CD4-positive, alpha-beta T cell treated with Interleukin-21 for 1 hour (primary cell): ENCODE results near the gene KLF1.
A peak's percentile ranks its signal among the peaks of the same experiment; 100 is the strongest.
"Not testable (repeated sequence)": the region's sequence is repeated elsewhere in the genome, so short reads cannot be mapped to it uniquely, and the experiment has no call there.

Source experiments
- DNase-seq: peaks from one replicate; pipeline ENCODE4 v3.0.0-alpha.2; 2020

The KLF1 gene

DNA sequence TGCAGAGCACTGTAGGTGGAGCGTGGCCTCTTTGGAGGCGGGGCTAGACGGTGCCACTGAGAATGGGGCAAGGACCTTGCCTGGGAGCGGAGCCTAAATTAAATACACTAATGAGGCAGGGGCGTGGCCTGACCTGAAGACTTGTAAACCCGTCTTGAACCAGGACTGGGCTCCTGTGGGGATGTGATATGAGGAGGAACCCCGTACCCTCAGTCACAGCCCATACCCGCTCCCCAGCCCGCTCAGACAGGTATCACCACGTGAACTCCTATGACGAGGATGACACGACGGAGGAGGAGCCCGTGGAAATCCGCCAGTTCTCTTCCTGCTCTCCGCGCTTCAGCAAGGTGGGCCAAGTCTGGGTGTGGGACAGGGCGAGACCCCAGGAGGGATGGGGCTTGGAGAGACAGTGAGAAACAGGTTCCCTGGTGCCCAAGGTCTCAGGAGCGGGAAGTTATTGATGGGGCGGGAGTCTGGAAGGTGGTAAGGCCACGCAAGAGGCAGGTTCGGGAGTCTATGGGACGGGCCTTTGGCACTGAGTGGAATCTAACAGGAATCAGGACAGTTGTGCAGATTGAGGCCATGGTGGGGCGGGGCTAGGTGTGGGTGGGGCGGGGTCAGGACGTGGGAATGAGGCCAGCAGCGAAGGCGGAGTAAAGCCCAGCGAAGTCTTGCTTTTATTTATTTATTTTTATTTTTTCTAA is 20.4 kb downstream of the KLF1 start:
- DNase-seq, result no peak

DNA sequence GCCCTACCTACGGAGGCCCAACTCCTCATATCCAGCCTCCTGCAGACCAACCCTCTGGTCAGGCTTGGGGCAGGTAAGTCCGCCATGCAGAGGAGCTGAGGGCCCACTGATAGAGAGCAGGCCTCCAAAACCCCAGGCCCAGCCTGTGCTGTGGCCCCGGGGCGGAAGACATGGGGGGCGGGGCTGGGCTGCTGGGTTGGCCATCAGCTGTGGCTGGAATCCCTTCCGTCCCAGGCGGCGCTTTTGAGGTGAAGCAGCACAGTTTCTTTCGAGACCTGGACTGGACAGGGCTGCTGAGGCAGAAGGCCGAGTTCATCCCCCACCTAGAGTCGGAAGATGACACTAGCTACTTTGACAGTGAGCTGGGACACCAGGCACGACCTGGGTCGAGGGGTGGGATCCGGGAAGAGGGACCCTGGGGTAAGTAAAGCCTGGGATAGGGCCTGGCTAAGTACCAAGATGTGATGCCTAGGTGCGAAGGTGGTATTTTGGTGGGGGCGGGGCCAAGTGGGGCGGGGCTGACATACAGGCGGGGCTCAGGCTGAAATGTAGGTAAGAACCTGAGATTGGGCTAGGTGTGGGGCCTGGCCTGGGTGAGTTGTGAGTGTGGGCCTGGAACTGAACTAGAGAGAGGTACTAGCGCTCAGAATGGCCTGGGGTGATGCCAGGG is 21.1 kb downstream of the KLF1 start:
- no peak for DNase-seq

DNA sequence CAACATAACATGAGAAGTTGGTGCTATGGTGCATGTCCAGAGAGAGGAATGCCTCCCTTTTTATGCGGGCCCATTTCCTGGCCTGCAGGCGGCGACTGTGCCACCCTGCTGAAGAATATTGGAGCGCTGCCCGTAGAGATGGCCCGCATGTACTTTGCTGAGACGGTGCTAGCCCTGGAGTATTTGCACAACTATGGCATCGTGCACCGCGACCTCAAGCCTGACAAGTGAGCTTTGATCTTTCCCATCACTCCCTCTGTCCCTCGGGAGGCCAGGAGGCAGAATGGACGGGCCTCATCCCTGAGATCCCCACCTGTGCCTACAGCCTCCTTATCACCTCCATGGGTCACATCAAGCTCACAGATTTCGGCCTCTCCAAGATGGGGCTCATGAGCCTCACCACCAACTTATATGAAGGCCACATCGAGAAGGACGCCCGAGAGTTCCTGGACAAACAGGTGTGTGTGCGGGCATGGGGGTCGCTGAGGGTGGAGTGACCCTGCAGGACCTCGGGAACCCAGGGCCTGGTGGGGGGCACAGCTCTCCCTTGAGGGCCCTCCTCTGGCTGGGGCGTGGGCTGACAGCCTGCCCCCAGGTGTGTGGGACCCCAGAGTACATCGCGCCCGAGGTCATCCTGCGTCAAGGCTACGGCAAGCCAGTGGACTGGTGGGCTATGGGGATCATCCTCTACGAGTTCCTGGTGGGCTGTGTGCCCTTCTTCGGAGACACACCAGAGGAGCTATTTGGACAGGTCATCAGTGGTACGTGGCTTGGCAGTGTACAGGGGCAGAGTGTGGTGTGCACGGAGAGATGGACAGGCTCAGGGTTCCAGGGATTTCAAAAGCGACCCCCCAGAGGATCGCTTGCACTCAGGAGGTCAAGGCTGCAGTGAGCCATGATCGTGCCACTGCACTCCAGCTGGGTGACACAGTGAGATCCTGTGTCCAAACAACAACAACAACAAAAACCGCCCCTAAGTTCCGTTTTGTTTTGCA is 22.0 kb downstream of the KLF1 start:
- DNase-seq, result no peak

DNA sequence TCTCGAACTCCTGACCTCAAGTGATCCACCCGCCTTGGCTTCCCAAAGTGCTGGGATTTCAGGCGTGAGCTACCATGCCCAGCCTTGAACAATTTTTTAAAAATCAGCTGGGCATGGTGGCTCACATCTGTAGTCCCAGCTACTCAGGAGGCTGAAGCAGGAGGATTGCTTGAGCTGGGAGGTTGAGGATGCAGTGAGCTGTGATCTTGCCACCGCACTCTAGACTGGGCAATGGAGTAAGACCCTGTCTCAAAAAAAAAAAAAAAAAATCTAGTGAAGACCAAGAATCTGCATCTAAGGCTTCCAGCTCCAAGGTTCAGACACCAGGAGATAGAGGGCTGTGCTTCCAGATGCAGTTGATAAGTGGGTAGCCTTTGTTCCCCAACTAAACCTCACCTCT is 22.9 kb downstream of the KLF1 start:
- no peak for DNase-seq

DNA sequence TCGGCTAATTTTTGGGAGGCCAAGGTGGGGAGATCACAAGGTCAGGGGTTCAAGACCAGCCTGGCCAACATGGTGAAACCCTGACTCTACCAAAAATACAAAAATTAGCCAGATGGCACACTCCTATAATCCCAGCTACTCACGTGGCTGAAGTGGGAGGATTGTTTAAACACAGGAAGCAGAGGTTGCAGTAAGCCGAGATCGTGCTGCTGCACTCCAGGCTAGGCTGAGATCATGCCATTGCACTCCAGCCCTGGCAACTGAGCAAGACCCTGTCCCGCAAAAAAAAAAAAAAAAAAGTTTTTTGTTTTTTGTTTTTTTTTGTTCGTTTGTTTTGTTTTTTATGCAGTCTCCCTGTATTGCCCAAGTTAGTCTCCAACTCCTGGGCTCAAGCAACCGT is 27.5 kb downstream of the KLF1 start:
- no peak for DNase-seq

DNA sequence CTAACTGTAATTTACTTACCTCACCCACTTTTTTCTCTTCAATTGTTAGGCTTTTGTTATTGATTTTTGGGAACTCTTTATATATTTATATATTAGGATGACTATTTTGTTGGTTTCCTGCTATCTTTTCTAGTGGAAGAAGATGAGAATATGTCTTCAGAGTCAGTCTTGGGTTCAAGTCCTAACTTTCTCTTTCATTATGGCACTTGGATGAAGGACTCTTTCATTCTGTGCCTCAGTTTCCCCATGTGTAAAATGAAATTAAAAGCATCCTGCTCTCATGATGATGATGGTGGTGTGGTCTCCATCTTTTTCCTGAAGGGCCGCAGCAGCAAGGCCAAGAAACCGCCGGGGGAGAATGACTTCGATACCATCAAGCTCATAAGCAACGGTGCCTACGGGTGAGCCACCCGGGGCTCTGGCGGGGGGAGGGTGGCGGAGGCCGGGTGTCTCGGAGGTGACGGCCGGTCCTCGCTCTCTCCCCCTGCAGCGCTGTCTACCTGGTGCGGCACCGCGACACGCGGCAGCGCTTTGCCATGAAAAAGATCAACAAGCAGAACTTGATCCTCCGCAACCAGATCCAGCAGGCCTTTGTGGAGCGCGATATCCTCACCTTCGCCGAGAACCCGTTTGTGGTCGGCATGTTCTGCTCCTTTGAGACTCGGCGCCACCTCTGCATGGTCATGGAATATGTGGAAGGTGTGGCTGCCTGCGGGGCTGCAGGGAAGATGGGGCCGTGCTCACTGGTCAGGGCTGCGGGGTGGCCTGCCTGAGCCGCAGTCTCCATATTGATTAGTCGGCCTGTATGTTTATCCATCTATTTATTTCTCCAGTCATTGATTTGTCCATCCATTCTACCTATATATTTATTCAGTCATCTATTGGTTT is 28.7 kb downstream of the KLF1 start:
- DNase-seq, result no peak

DNA sequence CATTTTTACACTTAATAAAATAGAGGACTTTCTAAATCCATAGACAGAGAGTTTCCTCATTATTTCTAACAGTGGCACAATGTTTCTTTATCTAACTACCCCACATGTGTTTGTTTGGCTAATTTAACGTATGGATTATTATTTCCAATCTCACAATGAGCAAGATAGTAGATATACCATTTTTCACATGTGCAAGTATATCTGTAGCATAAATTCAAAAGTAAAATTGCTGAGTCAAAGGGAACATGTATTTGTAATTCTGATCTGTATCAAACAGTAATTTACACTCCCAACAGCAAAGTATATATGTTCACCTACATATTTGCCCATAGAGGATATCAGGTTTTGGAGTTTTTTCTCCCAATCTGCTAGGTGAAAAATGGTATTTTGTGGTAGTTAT is 30.3 kb downstream of the KLF1 start:
- DNase-seq, result no peak

DNA sequence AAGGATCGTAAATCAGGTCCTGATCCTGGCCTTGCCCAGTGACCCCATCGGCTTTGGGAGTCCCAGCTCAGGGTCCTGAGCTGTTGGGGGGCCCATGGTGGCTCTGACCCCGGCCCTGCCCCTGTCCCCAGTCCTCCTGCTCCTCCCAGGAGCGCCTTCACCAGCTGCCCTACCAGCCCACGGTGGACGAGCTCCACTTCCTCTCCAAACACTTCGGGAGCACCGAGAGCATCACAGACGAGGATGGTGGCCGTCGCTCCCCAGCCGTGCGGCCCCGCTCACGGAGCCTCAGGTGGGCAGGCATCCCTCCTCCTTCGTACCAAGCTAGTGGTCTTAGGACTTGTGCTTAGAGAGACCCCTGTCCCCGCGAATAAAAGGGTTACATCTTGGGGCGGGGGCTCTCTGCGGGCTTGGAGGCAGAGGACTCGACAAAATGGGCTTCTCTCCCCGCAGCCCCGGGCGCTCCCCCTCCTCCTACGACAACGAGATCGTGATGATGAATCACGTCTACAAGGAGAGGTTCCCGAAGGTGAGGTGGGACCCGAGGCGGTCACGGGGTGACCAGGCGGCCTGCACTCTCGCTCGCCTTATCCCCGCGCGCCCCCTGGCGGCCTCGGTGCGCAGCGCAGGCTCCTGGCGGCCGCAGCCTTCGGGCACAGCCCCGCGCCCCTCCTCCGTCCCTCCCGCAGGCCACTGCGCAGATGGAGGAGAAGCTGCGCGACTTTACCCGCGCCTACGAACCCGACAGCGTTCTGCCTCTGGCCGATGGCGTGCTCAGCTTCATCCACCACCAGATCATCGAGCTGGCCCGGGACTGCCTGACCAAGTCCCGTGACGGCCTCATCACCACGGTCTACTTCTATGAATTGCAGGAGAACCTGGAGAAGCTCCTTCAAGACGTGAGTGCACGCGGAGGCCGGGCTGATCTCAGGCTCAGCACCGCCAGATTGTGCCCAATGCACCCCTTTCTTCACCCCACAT is 39.6 kb downstream of the KLF1 start:
- peak; percentile 82 for DNase-seq

DNA sequence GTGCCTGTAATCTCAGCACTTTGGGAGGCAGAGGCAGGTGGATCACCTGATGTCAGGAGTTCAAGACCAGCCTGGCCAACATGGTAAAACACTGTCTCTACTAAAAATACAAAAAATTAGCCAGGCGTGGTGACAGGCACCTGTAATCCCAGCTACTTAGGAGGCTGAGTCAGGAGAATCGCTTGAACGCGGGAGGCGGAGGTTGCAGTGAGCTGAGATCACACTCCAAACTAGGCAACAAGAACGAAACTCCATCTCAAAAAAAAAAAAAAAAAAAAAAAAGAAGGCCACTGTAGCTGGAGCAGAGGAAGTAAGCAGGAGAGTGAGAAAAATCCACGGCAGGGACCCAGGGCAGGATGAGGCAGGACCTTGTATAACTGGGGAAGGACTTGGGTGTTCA is 40.4 kb downstream of the KLF1 start:
- not testable (repeated sequence) for DNase-seq

DNA sequence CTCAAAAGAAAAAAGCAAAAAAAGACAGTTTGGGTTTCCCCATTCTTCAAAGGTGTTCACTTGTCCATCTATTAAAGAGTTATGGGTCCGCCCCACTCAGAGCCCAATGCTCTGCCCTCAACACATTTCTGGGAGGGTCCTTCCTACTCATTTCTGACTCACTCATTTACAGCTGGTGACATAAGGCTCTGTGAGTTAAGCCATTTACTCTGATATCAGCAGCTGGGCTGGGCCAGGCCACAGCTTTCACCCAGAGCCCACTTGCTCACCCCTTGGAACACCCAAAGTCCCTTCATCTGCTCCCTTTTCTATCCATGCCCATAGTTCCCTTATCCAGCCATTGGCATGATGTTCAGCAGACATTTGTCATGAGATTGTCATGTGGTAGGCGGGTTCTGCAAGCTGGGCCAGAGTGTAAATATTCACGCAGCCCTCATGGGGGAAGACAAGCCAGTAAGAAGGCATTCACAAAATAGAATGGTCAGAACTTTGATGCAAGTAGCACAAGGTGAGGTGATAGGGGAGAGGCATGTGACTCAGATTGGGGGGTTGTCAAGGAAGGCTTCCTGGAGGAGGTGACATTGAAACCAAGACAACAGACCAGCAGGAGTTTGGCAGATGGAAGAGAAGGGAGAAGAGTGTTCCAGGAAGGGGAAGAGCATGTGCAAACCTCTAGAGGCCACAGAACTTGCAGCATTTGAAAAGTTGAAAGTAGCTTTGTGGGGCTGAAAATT is 42.8 kb downstream of the KLF1 start:
- DNase-seq, result no peak

DNA sequence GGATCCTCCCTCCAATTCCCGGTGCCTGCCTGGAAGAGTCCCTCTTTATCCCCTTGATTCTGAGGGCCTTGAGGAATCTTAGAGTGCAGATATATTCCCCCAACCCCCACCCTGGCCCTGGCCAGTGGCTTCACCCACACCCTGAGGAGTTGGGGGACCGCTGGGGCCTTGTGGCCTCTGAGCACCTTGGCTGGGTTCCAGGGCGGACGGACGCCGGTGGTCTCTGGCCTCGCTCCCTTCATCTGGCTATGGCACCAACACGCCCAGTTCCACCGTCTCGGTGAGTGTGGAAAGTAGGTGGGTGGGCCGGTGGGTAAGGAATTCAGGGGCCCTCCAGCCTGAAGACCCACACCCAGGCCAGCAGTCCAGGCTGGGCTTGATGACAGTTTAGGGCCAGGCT is 43.7 kb downstream of the KLF1 start:
- DNase-seq, result no peak

DNA sequence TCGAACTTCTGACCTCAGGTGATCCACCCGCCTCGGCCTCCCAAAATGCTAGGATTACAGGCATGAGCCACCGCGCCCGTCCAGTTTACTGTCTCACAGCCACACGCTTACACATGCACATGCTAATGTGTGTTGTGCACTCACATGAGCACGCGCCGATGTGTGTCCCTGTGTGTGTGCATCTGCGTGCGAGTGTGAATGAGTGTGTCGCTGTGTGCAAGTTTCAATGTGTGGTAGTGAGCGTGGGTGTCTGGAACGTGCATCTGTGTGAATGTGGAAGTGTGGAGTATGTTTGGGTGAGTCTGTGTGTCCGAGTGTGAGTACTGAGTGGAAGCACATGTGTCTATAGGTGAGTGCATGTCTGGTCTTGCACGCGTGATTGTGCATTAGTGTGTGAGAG is 44.5 kb downstream of the KLF1 start:
- DNase-seq, result no peak

DNA sequence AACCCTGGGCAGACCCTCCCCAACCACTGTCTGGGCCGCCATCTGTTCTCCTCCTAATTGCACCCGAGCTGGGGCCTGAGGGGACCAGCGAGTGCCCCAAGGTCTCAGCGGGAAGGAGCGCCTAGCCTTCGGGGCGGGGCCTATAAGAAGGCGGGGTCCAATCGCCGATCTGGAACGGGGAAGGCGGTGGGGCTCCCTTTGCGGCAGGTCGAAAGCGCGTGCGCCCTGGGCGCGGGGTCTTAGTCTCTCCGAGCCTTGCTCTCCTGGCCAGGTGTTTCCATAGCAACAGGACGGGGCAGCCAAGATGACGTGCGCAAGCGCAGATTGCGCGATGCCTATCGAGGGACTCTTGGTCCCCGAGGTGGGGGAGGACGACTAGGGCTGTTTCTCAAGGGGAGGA is 45.9 kb downstream of the KLF1 start:
- no peak for DNase-seq

DNA sequence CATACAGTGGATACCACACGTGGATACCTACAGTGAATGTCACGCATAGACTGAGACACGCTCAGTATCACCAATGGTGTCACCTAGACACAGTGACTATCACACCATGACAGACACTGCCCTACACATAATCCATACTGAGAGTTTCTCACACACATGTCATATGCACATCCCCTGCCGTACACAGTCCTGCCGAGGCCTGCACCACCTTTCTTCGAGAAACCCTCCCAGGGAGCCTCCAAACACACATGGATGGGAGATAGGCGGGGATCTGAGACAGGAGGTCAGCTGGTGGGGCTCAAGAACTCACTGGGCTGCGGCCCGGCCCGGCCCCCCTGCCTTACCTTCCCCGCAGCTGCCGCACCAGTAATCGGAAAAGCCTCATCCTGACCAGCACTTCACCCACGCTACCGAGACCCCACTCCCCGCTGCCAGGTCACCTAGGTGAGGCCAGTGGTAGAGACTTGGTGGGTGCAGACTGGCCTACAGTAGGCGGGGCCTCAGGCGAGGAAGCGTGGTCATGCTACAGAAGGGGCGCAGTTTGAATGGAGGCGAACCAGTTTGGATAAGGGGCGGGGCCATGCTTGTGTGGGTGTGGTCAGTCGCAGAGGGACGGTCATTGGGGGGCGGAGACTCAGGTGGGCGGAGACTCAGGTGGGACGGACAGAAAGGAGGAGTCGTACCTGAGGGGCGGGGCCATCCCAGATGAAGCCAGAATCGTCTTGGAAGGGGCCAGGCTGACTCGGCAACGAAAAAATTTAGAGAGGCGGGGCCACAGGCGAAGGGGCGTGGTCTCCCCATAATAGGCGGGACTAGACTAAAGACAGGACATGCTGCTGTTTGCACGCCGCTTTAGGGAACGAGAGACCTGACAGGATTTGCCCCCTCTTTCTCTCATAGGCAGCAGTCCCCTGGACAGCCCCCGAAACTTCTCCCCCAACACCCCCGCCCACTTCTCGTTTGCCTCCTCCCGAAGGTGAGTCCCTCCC is 46.6 kb downstream of the KLF1 start:
- peak; percentile 39 for DNase-seq

DNA sequence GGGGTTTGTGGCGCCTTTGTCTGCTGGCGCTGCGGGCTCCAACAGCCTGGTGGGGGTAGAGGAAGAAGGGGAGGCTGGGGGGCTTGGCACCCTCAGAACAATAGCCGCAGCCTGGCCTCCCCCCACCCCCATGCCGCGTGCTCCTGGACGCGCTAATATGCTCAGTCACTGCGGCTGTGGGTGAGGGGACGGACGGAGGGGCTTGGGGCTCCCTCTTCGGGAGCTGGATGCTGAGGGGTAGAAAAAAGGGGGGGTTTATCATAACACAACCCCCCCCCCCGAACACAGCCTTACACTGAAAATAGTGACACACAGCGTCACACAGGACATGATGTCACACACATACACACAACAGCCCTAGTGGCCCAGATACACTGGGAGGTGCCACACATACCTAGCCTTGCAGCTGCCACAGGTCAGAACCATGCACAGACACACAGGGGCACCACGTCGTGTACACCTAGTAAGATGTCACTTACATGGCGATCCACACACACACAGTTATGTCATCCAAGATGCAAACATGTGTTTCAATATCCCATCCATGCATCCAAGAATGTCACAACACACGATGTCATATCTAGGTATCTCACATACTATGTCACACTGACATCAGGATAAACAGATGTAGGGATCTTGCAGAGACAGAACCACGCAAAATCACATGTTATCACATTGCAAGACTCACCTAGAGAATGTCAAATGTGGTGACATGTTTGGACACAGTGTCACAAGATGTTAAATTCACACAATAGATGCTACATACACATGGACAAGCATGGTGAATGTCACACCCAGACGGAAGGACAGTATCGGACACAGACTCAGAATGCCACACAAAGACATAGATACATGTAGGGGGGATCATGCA is 47.9 kb downstream of the KLF1 start:
- no peak for DNase-seq

DNA sequence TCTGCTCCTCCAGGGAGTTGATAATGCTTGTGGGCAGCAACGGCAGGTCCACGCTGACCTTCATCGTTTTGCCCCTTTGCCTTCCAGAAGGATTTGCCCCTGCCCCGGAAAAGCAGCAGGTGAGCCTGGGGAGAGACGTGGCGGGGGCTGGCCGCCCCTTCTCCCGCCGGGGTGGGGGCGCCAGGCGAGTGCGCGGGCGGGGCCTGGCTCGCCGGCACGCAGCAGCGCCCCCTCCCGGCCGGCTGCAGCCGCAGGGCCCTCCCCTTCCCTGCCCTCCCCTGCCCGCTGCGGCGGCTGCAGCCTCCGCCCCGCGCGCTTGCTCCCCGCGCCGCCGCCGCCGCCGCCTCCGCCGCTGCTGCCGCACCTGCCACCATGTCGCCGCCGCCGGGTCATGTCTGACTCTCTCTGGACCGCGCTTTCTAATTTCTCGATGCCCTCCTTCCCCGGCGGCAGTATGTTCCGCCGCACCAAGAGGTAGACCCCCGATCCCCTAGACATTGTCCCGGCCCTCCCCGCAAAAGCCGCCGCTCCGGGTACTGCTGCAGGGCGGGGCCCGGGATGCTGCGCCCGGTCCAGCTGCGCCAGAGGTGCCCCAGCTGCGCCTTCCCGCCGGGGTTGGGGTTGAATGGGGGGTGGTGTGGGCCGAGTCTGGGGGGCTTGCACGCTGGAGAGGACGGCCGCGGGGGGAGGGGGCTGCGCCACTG is 48.7 kb downstream of the KLF1 start, which contains the start of gene MAST1:
MAST1 (plus strand) TSS at position 334 of the 704 bp plus-strand sequence; CDS start at position 392, 58 bp downstream.
- peak; percentile 52 for DNase-seq

DNA sequence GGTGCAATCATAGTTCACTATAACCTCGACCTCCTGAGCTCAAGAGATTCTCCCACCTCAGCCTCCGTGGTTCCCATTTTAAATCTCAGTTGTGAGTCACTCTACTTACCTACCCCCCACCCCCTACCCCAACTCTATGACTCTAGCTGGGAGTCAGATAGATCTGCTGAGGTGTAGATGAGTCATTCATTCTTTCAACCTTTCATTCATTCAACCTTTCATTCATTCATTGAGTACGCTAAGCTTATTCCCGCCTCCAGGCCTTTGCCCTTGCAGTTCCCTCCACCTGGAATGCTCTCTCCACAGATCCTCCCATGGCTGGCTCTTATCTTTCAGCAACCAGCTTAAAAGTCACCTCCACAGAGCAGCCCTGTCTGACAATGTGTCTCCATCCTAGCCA is 49.8 kb downstream of the KLF1 start:
- DNase-seq, result no peak

DNA sequence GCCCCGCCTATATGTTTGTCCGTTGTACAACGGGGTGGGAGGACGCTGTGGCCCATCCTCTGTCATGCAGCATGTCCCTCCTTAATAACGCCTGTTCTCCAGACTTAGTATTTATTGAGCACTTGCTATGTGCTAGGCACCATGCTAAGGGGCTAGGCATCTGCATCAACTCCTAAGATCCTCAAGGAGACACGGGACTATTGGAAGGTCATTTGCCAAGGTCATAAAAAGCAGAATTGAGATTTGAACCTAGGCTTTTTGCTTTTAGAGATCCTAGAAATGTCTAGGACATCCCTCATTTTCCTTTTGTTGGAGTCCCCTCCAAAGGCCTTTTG is 50.5 kb downstream of the KLF1 start:
- no peak for DNase-seq
